ENCODE results near the gene DDX10.

GRCh38 chr11:108891909-108892511 is 227.1 kb downstream of the DDX10 start:
- TF ChIP-seq POLR2A (IDR thresholded peaks at IDR 0.05) (no peak), CTCF (IDR thresholded peaks at IDR 0.05) (no peak)
